Prostate gland (tissue), 2 donors: Measurements from ENCODE around the gene SLC35B1. TPM values are rescaled to one million over a fixed set of nuclear protein-coding genes. Genes with fewer than 3 reads are reported as not detected.
"Not testable (repeated sequence)": the region's sequence is repeated elsewhere in the genome, so short reads cannot be mapped to it uniquely, and the experiment has no call there.

Source experiments
- DNase-seq: peaks from one replicate; pipeline ENCODE4 v3.0.0-alpha.2; 2019; ENCODE audit warnings: low spot score
- H3K27ac ChIP-seq, 2 donors: fragments of 200-600 bp; sonication (generic); 2 replicates each; pipeline ENCODE4 v1.5.1; 2017 to 2019
- H3K27me3 ChIP-seq: fragments of 200-600 bp; sonication (generic); replicated peaks from 2 replicates; pipeline ENCODE4 v1.5.1; 2019; ENCODE audit not compliant: insufficient read depth
- H3K36me3 ChIP-seq, 2 donors: fragments of 200-600 bp; sonication (generic); 1 replicate in 1 of 2; 2 replicates in 1 of 2; pipeline versions ENCODE4 v1.5.1 to v1.8.1; 2017 to 2019
- H3K4me1 ChIP-seq: fragments of 200-600 bp; sonication (generic); replicated peaks from 2 replicates; pipeline ENCODE4 v1.5.1; 2019
- H3K4me3 ChIP-seq, 2 donors: fragments of 200-600 bp; sonication (generic); 2 replicates each; pipeline ENCODE4 v1.5.1; 2017 to 2019
- H3K9me3 ChIP-seq: fragments of 200-600 bp; sonication (generic); 2 replicates; pipeline ENCODE4 v1.5.1; 2017
- CTCF ChIP-seq, 4 experiments: fragments of 200-600 bp in 2 of 4; fragments of 450-650 bp in 2 of 4; sonication (generic) in 2 of 4; IDR thresholded peaks; 1 replicate in 3 of 4; 2 replicates in 1 of 4; pipeline ENCODE4 v1.5.1; 2016 to 2019; ENCODE audit warnings: antibody characterized with exemption in 4 of 4, mild to moderate bottlenecking in 2 of 4, moderate library complexity in 2 of 4
- POLR2A ChIP-seq: fragments of 450-650 bp; IDR thresholded peaks from one replicate; pipeline ENCODE4 v1.6.1; 2016; ENCODE audit warnings: antibody characterized with exemption, mild to moderate bottlenecking
- POLR2AphosphoS5 ChIP-seq: sonication (generic); formaldehyde crosslinking; IDR thresholded peaks from one replicate; pipeline ENCODE4 v1.6.1; 2017; ENCODE audit warnings: antibody characterized with exemption
- WGBS: methylation state at CpG from one replicate; pipeline ENCODE4 v1.1.5; 2018; 5-methylcytosine and 5-hydroxymethylcytosine counted together
- intact Hi-C: fragments of 100-400 bp; cut with DNase I; formaldehyde crosslinking; loops from one replicate; pipeline ENCODE4 v1.14.2; 2022
- total RNA-seq, 2 donors: library from RNA; depleted of rRNA; stranded (reverse); fragments of >200 nt; gene quantifications; one replicate each; pipeline ENCODE4 v1.1.0, GENCODE V29; 2016

SLC35B1 gene
- total RNA-seq, 2 donors from 2014 or later: 31.0 to 81.0 TPM

- intact Hi-C loops: no loop called here
- no peaks in the 10 kb centered on the region for H3K4me1 ChIP-seq
- no peaks in the 10 kb centered on the region for H3K36me3 ChIP-seq
- no peaks in the 10 kb centered on the region for H3K27me3 ChIP-seq
- no peaks in the 10 kb centered on the region for H3K9me3 ChIP-seq
- TF ChIP-seq CTCF (IDR thresholded peaks at IDR 0.05): no peak
- no peak for TF ChIP-seq POLR2AphosphoS5
- no peak for TF ChIP-seq POLR2A
- H3K4me3 ChIP-seq: no peak overlapping the region
- 90% methylated on average over 3 of the region's 3 CpGs for WGBS
- DNase-seq: no peak
- H3K27ac ChIP-seq: no peak overlapping the region
These were observed 21.3 kb upstream of the SLC35B1 start for GRCh38 chr17:49729069-49729468.

GRCh38 chr17:49728425-49728824 is 20.7 kb upstream of the SLC35B1 start:
- no peak overlapping the region for H3K27ac ChIP-seq
- H3K4me1 ChIP-seq: peaks cover 2% of the 10 kb centered on the region
- H3K4me3 ChIP-seq: no peak overlapping the region
- TF ChIP-seq CTCF (IDR thresholded peaks at IDR 0.05): no peak
- no peak for TF ChIP-seq POLR2AphosphoS5
- no peak for TF ChIP-seq POLR2A
- H3K9me3 ChIP-seq: no peaks in the 10 kb centered on the region
- intact Hi-C loops: no loop called here
- H3K36me3 ChIP-seq: no peaks in the 10 kb centered on the region
- DNase-seq: no peak
- no peaks in the 10 kb centered on the region for H3K27me3 ChIP-seq
- 87% methylated on average over 5 of the region's 5 CpGs for WGBS

GRCh38 chr17:49727380-49727779 is 19.6 kb upstream of the SLC35B1 start:
- no peak overlapping the region for H3K27ac ChIP-seq
- WGBS: 89% methylated on average over 4 of the region's 4 CpGs

GRCh38 chr17:49725452-49726130 is 17.8 kb upstream of the SLC35B1 start:
- Histone ChIP-seq H3K27me3 (no peaks in the 10 kb centered on the region), H3K9me3 (no peaks in the 10 kb centered on the region), H3K4me1 (peaks cover 11% of the 10 kb centered on the region), H3K27ac (no peak overlapping the region), H3K36me3 (no peaks in the 10 kb centered on the region), H3K4me3 (no peak overlapping the region)
- no peak for TF ChIP-seq POLR2A
- no peak for TF ChIP-seq CTCF (IDR thresholded peaks at IDR 0.05)
- TF ChIP-seq POLR2AphosphoS5: no peak
- WGBS: 89% methylated on average over 7 of the region's 7 CpGs
- intact Hi-C loops: no loop called here
- DNase-seq: no peak

More at GRCh38 chr17:49727380-49727779, 19.6 kb upstream of the SLC35B1 start:
- no peak for TF ChIP-seq POLR2A
- no peak for TF ChIP-seq POLR2AphosphoS5
- no peak for TF ChIP-seq CTCF (IDR thresholded peaks at IDR 0.05)
- Histone ChIP-seq H3K27me3 (no peaks in the 10 kb centered on the region), H3K4me1 (peaks cover 11% of the 10 kb centered on the region), H3K9me3 (no peaks in the 10 kb centered on the region), H3K36me3 (no peaks in the 10 kb centered on the region), H3K4me3 (no peak overlapping the region)
- DNase-seq: no peak
- intact Hi-C loops: no loop called here

- DNase-seq, H3K27ac ChIP-seq, H3K27me3 ChIP-seq, H3K9me3 ChIP-seq, H3K36me3 ChIP-seq, H3K4me3 ChIP-seq: not testable (repeated sequence)
- 96% methylated on average over 6 of the region's 6 CpGs for WGBS
- H3K4me1 ChIP-seq: peaks cover 11% of the 10 kb centered on the region
- intact Hi-C loops: loop anchor here (5.0 kb wide), 1 partner anchor 33 kb away; no protein-coding TSS in a partner anchor
These were observed 16.8 kb upstream of the SLC35B1 start for GRCh38 chr17:49724552-49724951.
